ENCODE data around the gene SFTPA1. TPM values are rescaled to one million over a fixed set of nuclear protein-coding genes. Genes with fewer than 3 reads are reported as not detected.

Gene SFTPA1
- polyA plus RNA-seq, 1 of the 3 experiments (the other 2 are of a cell fraction): not detected

GRCh38 chr10:79561257-79561656, 49.5 kb upstream of the SFTPA1 start:
- Histone ChIP-seq H3K27me3 (ENCODE audit: insufficient read depth) (peaks cover 11% of the 10 kb centered on the region; the same call in 1 of the 2 replicates), H3K9ac (no peak overlapping the region), H3K4me2 (no peak overlapping the region), H3K9me3 (no peaks in the 10 kb centered on the region), H3K4me3 (ENCODE audit: low read depth in 2 of 2, low read length in 1 of 2) (no peak overlapping the region), H3K4me1 (ENCODE audit: control insufficient read depth in 1 of 2, insufficient read depth in 2 of 2, low read depth in 1 of 2, low read length in 1 of 2) (no peaks in the 10 kb centered on the region), H4K20me1 (ENCODE audit: insufficient read depth) (no peaks in the 10 kb centered on the region), H3K79me2 (ENCODE audit: insufficient read depth) (no peaks in the 10 kb centered on the region), H2AFZ (ENCODE audit: low read depth) (no peak overlapping the region), H3F3A (replicated peaks; ENCODE audit: insufficient read depth) (no peaks in the 10 kb centered on the region), H3K9me2 (no peaks in the 10 kb centered on the region), H3K36me3 (replicated peaks in 1 of 2; ENCODE audit: control insufficient read depth in 1 of 2, insufficient read depth in 2 of 2, low read length in 1 of 2) (no peaks in the 10 kb centered on the region), H3K27ac (ENCODE audit: low read depth in 2 of 2, low read length in 1 of 2) (no peak overlapping the region)
- ChIA-PET CTCF (interaction anchor here (1.3 to 1.5 kb wide), 3 partner anchors 13 to 368 kb away, joined by 3 to 8 read pairs (median 4); no protein-coding TSS in a partner anchor), POLR2A (no interaction called here)
- no peak for DNase-seq
- no peak for TF ChIP-seq PBX3 (IDR thresholded peaks at IDR 0.05)
- no peak for TF ChIP-seq NRF1 (IDR thresholded peaks at IDR 0.05; ENCODE audit: low read depth, low read length)
- TF ChIP-seq USF1 (IDR thresholded peaks at IDR 0.05; ENCODE audit: borderline replicate concordance, low read depth): no peak
- TF ChIP-seq TCF12 (IDR thresholded peaks at IDR 0.05): no peak
- TF ChIP-seq TEAD4 (IDR thresholded peaks at IDR 0.05; ENCODE audit: borderline replicate concordance, insufficient read depth): no peak
- no peak for TF ChIP-seq GABPA (IDR thresholded peaks at IDR 0.05; ENCODE audit: low read depth)
- TF ChIP-seq CHD2 (IDR thresholded peaks at IDR 0.05; ENCODE audit: low read length, partially characterized antibody): no peak
- no peak for TF ChIP-seq CTCF (IDR thresholded peaks at IDR 0.05)
- no peak for TF ChIP-seq TAF1 (IDR thresholded peaks at IDR 0.05; ENCODE audit: borderline replicate concordance, low read depth, low read length)
- no peak for TF ChIP-seq RAD21 (IDR thresholded peaks at IDR 0.05; ENCODE audit: low read length)
- TF ChIP-seq FOSL2 (IDR thresholded peaks at IDR 0.05; ENCODE audit: borderline replicate concordance, low read depth): no peak
- WGBS (ENCODE audit: low lambda C conversion rate): 29% methylated on average over 3 of the region's 3 CpGs

- Histone ChIP-seq H3K4me1 (ENCODE audit: control insufficient read depth in 1 of 2, insufficient read depth in 2 of 2, low read depth in 1 of 2, low read length in 1 of 2) (no peaks in the 10 kb centered on the region), H3K9me2 (no peaks in the 10 kb centered on the region), H3K79me2 (ENCODE audit: insufficient read depth) (no peaks in the 10 kb centered on the region), H3K36me3 (replicated peaks in 1 of 2; ENCODE audit: control insufficient read depth in 1 of 2, insufficient read depth in 2 of 2, low read length in 1 of 2) (no peaks in the 10 kb centered on the region), H3K27ac (ENCODE audit: low read depth in 2 of 2, low read length in 1 of 2) (no peak overlapping the region), H3F3A (replicated peaks; ENCODE audit: insufficient read depth) (no peaks in the 10 kb centered on the region), H3K4me2 (no peak overlapping the region), H4K20me1 (ENCODE audit: insufficient read depth) (no peaks in the 10 kb centered on the region), H2AFZ (ENCODE audit: low read depth) (peak overlapping the region; percentile 51; the same call in 1 of the 2 replicates), H3K9ac (no peak overlapping the region), H3K9me3 (no peaks in the 10 kb centered on the region), H3K4me3 (ENCODE audit: low read depth in 2 of 2, low read length in 1 of 2) (peak overlapping the region in 1 of 2 experiments; percentile 28; a peak in 2 of 4 replicates), H3K27me3 (ENCODE audit: insufficient read depth) (peaks cover 11% of the 10 kb centered on the region; the same call in 1 of the 2 replicates)
- WGBS (ENCODE audit: low lambda C conversion rate): 26% methylated on average over 17 of the region's 17 CpGs
- peak; percentile 72 for DNase-seq
- ChIA-PET POLR2A (no interaction called here), CTCF (interaction anchor here (0.6 to 1.8 kb wide), 22 partner anchors 8 to 879 kb away, joined by 3 to 9 read pairs (median 4); no protein-coding TSS in a partner anchor)
- TF ChIP-seq CTCF (IDR thresholded peaks at IDR 0.05): peak; percentile 81
- TF ChIP-seq IRF3 (IDR thresholded peaks at IDR 0.05; ENCODE audit: low read depth, low read length): no peak
- 0 out of 2 replicates have a peak, but pooled peaks have one; percentile 43 for TF ChIP-seq PBX3 (IDR thresholded peaks at IDR 0.05)
- TF ChIP-seq SMC3 (IDR thresholded peaks at IDR 0.05; ENCODE audit: low read depth, low read length): peak; percentile 84
- TF ChIP-seq FOXM1 (IDR thresholded peaks at IDR 0.05; ENCODE audit: low read depth): no peak
- TF ChIP-seq TCF12 (IDR thresholded peaks at IDR 0.05): no peak
- peak; percentile 82 for TF ChIP-seq RAD21 (IDR thresholded peaks at IDR 0.05; ENCODE audit: low read length)
Observed at GRCh38 chr10:79562135-79562756, 48.5 kb upstream of the SFTPA1 start.

All from SK-N-SH (cell line).